Measurements from ENCODE around the gene LTC4S. TPM values are rescaled to one million over a fixed set of nuclear protein-coding genes. Genes with fewer than 3 reads are reported as not detected.

The LTC4S gene
- total RNA-seq: 0.23 and 0.39 TPM in 2 replicates

GRCh38 chr5:179793468-179794139 lies at the start of gene LTC4S:
LTC4S (plus strand) TSS chr5:179793986; CDS start chr5:179794081, 95 bp downstream.

GRCh38 chr5:179806250-179807048 lies 12.7 kb downstream of the LTC4S start, which contains the start of gene MGAT4B:
MGAT4B (minus strand) TSS chr5:179806866; CDS start chr5:179806583, 283 bp downstream.

GRCh38 chr5:179820483-179821297 lies 26.9 kb downstream of the LTC4S start, which contains the start of gene SQSTM1:
SQSTM1 (plus strand) TSS chr5:179820905; CDS start chr5:179820937, 32 bp downstream.

Other genes with a start within 250 kb of the LTC4S start
- 15.8 and 24.1 TPM in 2 replicates for gene RUFY1, start 243.4 kb upstream of the LTC4S start, total RNA-seq
- gene HNRNPH1, start 170.3 kb upstream of the LTC4S start, total RNA-seq: 177 and 191 TPM in 2 replicates
- gene CBY3, start 113.0 kb upstream of the LTC4S start, total RNA-seq: not detected in 2 replicates
- gene CANX, start 95.0 kb upstream of the LTC4S start, total RNA-seq: 325 and 372 TPM in 2 replicates
- 8.2 and 9.2 TPM in 2 replicates for gene MAML1, start 61.2 kb upstream of the LTC4S start, total RNA-seq
- 88.2 and 114 TPM in 2 replicates for gene MGAT4B, start 12.9 kb downstream of the LTC4S start, total RNA-seq
- gene SQSTM1, start 26.9 kb downstream of the LTC4S start, total RNA-seq: 122 and 209 TPM in 2 replicates
- 9.5 and 12.2 TPM in 2 replicates for gene MRNIP, start 64.8 kb downstream of the LTC4S start, total RNA-seq
- 56.4 and 59.3 TPM in 2 replicates for gene TBC1D9B, start 113.9 kb downstream of the LTC4S start, total RNA-seq